ENCODE results near the gene SCUBE1. TPM values are rescaled to one million over a fixed set of nuclear protein-coding genes. Genes with fewer than 3 reads are reported as not detected.
A peak's percentile ranks its signal among the peaks of the same experiment; 100 is the strongest.

Gene SCUBE1
- total RNA-seq, 1 experiment from 2014 or later: 3.9 TPM

DNA sequence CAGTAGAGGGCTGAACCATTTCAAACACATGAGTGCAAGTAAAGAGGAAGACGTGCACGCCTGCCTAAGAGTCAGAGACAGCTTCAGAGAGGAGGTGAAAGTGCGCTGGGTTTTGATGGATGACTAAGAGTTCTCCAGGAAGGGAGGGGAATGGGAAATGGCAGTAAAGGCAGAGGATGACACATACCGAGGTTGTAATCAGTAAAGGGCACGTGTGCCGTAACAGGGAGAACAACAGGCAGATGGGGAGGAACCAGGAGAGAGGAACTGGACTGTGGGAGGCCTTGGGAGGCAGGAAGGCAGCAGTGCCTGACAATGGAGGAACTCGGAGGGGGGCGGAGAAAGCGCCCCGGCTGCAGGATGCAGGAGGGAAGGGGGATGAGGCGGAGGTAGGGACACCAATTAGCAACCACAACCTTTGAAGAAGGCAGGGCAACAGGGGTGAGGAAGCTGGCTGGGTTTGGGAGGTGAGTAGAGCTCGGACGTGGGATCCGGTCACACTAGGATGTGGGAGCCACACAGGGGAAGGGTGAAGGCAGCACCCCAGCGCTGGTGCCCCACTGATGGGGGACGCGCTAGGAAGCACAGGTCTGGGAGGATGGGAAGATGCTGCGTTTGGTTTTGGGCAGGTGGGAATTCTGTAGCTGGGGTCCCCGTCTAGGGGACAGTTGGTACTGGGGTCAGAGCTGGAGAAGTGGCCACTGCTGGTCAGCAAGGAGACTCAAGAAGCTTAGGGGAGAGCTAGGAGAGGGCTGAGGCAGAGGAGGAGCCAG lies 67.4 kb downstream of the SCUBE1 start:
- peak overlapping the region; percentile 50 for H2AFZ ChIP-seq (ENCODE audit: low read depth, low read length, poor library complexity, severe bottlenecking)
- no peaks in the 10 kb centered on the region for H4K20me1 ChIP-seq (ENCODE audit: insufficient read depth)
- no peaks in the 10 kb centered on the region for H3K9me2 ChIP-seq (ENCODE audit: insufficient read depth)
- H3K9ac ChIP-seq (ENCODE audit: low read length): peak overlapping the region; percentile 24; the same call in 1 of the 2 replicates
- no peaks in the 10 kb centered on the region for H3K9me3 ChIP-seq (ENCODE audit: control insufficient read depth in 1 of 2, insufficient read depth in 1 of 2, low read depth in 1 of 2, low read length in 2 of 2)
- BruUV-seq (replicated peaks): no TSS peak
- H3K79me2 ChIP-seq (ENCODE audit: insufficient read depth, low read length): no peaks in the 10 kb centered on the region
- CTCF ChIA-PET: interaction anchor here (1.6 to 7.5 kb wide), 3 partner anchors 45 to 109 kb away, joined by 7 to 143 read pairs (median 48); no protein-coding TSS in a partner anchor
- no peaks in the 10 kb centered on the region for H3K36me3 ChIP-seq (ENCODE audit: control insufficient read depth in 1 of 2, insufficient read depth in 2 of 2, low read length in 2 of 2)
- H3K27me3 ChIP-seq (ENCODE audit: insufficient read depth, low read length): no peaks in the 10 kb centered on the region
- ATAC-seq (peak; percentile 68), DNase-seq (ENCODE audit: low read depth, low spot score) (peak; percentile 56)
- POLR2A ChIA-PET: no interaction called here
- peak overlapping the region; percentile 70 for H3K4me2 ChIP-seq (ENCODE audit: low read length)
- H3K4me3 ChIP-seq (replicated peaks in 1 of 2; ENCODE audit: low read depth in 1 of 2, low read length in 2 of 2): peak overlapping the region in 1 of 2 experiments; percentile 20; a peak in 1 of 4 replicates
- peaks cover 18 to 39% of the 10 kb centered on the region in 2 experiments for H3K4me1 ChIP-seq (ENCODE audit: control insufficient read depth in 1 of 2, insufficient read depth in 2 of 2, low read length in 2 of 2)
- peak; percentile 66; the same call in 1 of the 2 replicates for TF ChIP-seq CBX3 (IDR thresholded peaks at IDR 0.05; ENCODE audit: low read depth)
- TF ChIP-seq SP1 (IDR thresholded peaks at IDR 0.05; ENCODE audit: low read depth): peak; percentile 49
- TF ChIP-seq ZBTB33 (IDR thresholded peaks at IDR 0.05; ENCODE audit: extremely low read depth, insufficient replicate concordance, low read length): no peak
- peak; percentile 88 for TF ChIP-seq MAX (IDR thresholded peaks at IDR 0.05)
- RAD21 ChIA-PET (ENCODE audit: low non-redundant PET in 1 of 2, low total read pairs in 2 of 2, uncharacterized antibody in 2 of 2, unreplicated experiment in 2 of 2): interaction anchor here in 1 of 2 experiments (0.7 kb wide), 1 partner anchor 71 kb away, joined by 3 read pairs; no protein-coding TSS in a partner anchor
- H3K27ac ChIP-seq (ENCODE audit: low read depth, low read length): no peak overlapping the region
- intact Hi-C loops (cut with micrococcal nuclease): loop anchor here (10.0 kb wide), 1 partner anchor 1349 kb away; no protein-coding TSS in a partner anchor

Measured in HCT116 (cell line).